Posterior vena cava (tissue), 2 donors: ENCODE measurements around the gene COL26A1. TPM values are rescaled to one million over a fixed set of nuclear protein-coding genes. Genes with fewer than 3 reads are reported as not detected.

Experiments
- DNase-seq: peaks from one replicate; pipeline ENCODE4 v3.0.0-alpha.2; 2020; ENCODE audit warnings: low spot score
- intact Hi-C, 2 donors: fragments of 100-400 bp; cut with DNase I; formaldehyde crosslinking; loops; one replicate each; pipeline versions ENCODE4 v1.14.1 to v1.14.2; 2022 to 2023
- total RNA-seq, 2 donors: library from RNA; stranded (reverse); fragmentation: NEBNext Ultra II Directional; extraction: Animal tissue kit (Norgen Biotek cat#: 25700); gene quantifications; one replicate each; pipeline ENCODE4 v1.2.1, GENCODE V29; 2021
- donor health status: DM: yes; HTN: yes; CAD: no.
- donor health status: DM: yes; HTN: yes; CAD: no.

COL26A1 gene
- total RNA-seq, 2 donors from 2014 or later = not detected

GRCh38 chr7:101398396-101399289 lies 36.0 kb downstream of the COL26A1 start:
- DNase-seq = no peak
- intact Hi-C loops = no loop called here

GRCh38 chr7:101399759-101400158 lies 37.1 kb downstream of the COL26A1 start:
- DNase-seq = no peak
- intact Hi-C loops = no loop called here

- intact Hi-C loops = no loop called here
- DNase-seq = no peak
These were observed 38.1 kb downstream of the COL26A1 start for GRCh38 chr7:101400751-101401150.

GRCh38 chr7:101401390-101402080 lies 38.9 kb downstream of the COL26A1 start:
- intact Hi-C loops = no loop called here
- no peak for DNase-seq

- intact Hi-C loops = no loop called here
- no peak for DNase-seq
These were observed 39.6 kb downstream of the COL26A1 start for GRCh38 chr7:101402081-101402779.

- no peak for DNase-seq
- intact Hi-C loops = no loop called here
These were observed 40.2 kb downstream of the COL26A1 start for GRCh38 chr7:101402835-101403234.

- no peak for DNase-seq
- intact Hi-C loops = no loop called here
These were observed 42.9 kb downstream of the COL26A1 start for GRCh38 chr7:101405474-101406067.

GRCh38 chr7:101410743-101411507 lies 48.2 kb downstream of the COL26A1 start:
- intact Hi-C loops = no loop called here
- DNase-seq = no peak

GRCh38 chr7:101411508-101411874 lies 48.8 kb downstream of the COL26A1 start:
- no peak for DNase-seq
- intact Hi-C loops = no loop called here

GRCh38 chr7:101412976-101413375 lies 50.3 kb downstream of the COL26A1 start:
- intact Hi-C loops = no loop called here
- no peak for DNase-seq

GRCh38 chr7:101418694-101419093 lies 56.0 kb downstream of the COL26A1 start:
- DNase-seq = no peak
- intact Hi-C loops = no loop called here

GRCh38 chr7:101419831-101420230 lies 57.2 kb downstream of the COL26A1 start:
- intact Hi-C loops = no loop called here
- no peak for DNase-seq

- intact Hi-C loops = no loop called here
- DNase-seq = no peak
These were observed 57.8 kb downstream of the COL26A1 start for GRCh38 chr7:101420436-101420835.

GRCh38 chr7:101422356-101423195 lies 59.9 kb downstream of the COL26A1 start:
- intact Hi-C loops = no loop called here
- no peak for DNase-seq

- intact Hi-C loops = no loop called here
- DNase-seq = no peak
These were observed 63.8 kb downstream of the COL26A1 start for GRCh38 chr7:101426303-101427011.

GRCh38 chr7:101428093-101428866 lies 65.6 kb downstream of the COL26A1 start:
- DNase-seq = no peak
- intact Hi-C loops = no loop called here

- intact Hi-C loops = loop anchor here in 1 of 2 donors (5.0 kb wide), 1 partner anchor 880 kb away; no protein-coding TSS in a partner anchor
- DNase-seq = no peak
These were observed 69.6 kb downstream of the COL26A1 start for GRCh38 chr7:101432316-101432715.
